ENCODE results near the gene FIGN. TPM values are rescaled to one million over a fixed set of nuclear protein-coding genes. Genes with fewer than 3 reads are reported as not detected.

FIGN gene
- polyA plus RNA-seq, 1 donor from 2014 or later = 0.71 TPM

- TF ChIP-seq SMC3 (conservative IDR thresholded peaks at IDR 0.05; ENCODE audit: poor library complexity) = no peak
- no peak for TF ChIP-seq POLR2AphosphoS5 (IDR thresholded peaks at IDR 0.05)
- no peak for TF ChIP-seq EP300 (conservative IDR thresholded peaks at IDR 0.05; ENCODE audit: poor library complexity, severe bottlenecking)
- TF ChIP-seq EZH2 (IDR thresholded peaks at IDR 0.05; ENCODE audit: borderline replicate concordance, insufficient read depth, low read length, poor library complexity, severe bottlenecking) = no peak
- no peak for TF ChIP-seq CTCF (IDR thresholded peaks at IDR 0.05; ENCODE audit: poor library complexity, severe bottlenecking)
- no peak for TF ChIP-seq RAD21 (conservative IDR thresholded peaks at IDR 0.05)
- TF ChIP-seq TAF1 (IDR thresholded peaks at IDR 0.05; ENCODE audit: low read depth) = no peak
- TF ChIP-seq REST (IDR thresholded peaks at IDR 0.05; ENCODE audit: borderline replicate concordance) = no peak
- TF ChIP-seq MXI1 (conservative IDR thresholded peaks at IDR 0.05; ENCODE audit: poor library complexity, severe bottlenecking) = no peak
- Histone ChIP-seq H3K9me2 (ENCODE audit: insufficient read depth, low read length) (no peaks in the 10 kb centered on the region), H3K9ac (ENCODE audit: low read length) (no peak overlapping the region), H3K4me3 (ENCODE audit: low read length) (no peak overlapping the region), H3K27ac (ENCODE audit: low read length) (no peak overlapping the region), H2AFZ (ENCODE audit: low read depth, low read length) (no peak overlapping the region), H3K79me2 (replicated peaks; ENCODE audit: insufficient read depth, low read length) (no peaks in the 10 kb centered on the region), H3K9me3 (ENCODE audit: low read length) (no peaks in the 10 kb centered on the region), H3K4me2 (ENCODE audit: low read length) (no peak overlapping the region), H3F3A (ENCODE audit: insufficient read depth, low read length, poor library complexity, severe bottlenecking) (no peaks in the 10 kb centered on the region), H3K36me3 (ENCODE audit: insufficient read depth, low read length) (no peaks in the 10 kb centered on the region), H3K27me3 (ENCODE audit: insufficient read depth, low read depth, low read length) (no peaks in the 10 kb centered on the region), H4K20me1 (ENCODE audit: insufficient read depth) (no peaks in the 10 kb centered on the region)
Measured at GRCh38 chr2:163571423-163572102, 164.2 kb downstream of the FIGN start.

GRCh38 chr2:163570391-163570790 lies 165.4 kb downstream of the FIGN start:
- no peaks in the 10 kb centered on the region for H3K36me3 ChIP-seq (ENCODE audit: insufficient read depth, low read length)
- no peaks in the 10 kb centered on the region for H4K20me1 ChIP-seq (ENCODE audit: insufficient read depth)
- H3K4me3 ChIP-seq (ENCODE audit: low read length) = no peak overlapping the region
- H3K27me3 ChIP-seq (ENCODE audit: insufficient read depth, low read depth, low read length) = no peaks in the 10 kb centered on the region
- no peaks in the 10 kb centered on the region for H3F3A ChIP-seq (ENCODE audit: insufficient read depth, low read length, poor library complexity, severe bottlenecking)
- H3K9me3 ChIP-seq (ENCODE audit: low read length) = no peaks in the 10 kb centered on the region
- no peak for TF ChIP-seq TAF1 (IDR thresholded peaks at IDR 0.05; ENCODE audit: low read depth)
- no peak for TF ChIP-seq SMC3 (conservative IDR thresholded peaks at IDR 0.05; ENCODE audit: poor library complexity)
- no peak for TF ChIP-seq REST (IDR thresholded peaks at IDR 0.05; ENCODE audit: borderline replicate concordance)
- no peak for TF ChIP-seq EZH2 (IDR thresholded peaks at IDR 0.05; ENCODE audit: borderline replicate concordance, insufficient read depth, low read length, poor library complexity, severe bottlenecking)
- no peak for TF ChIP-seq CTCF (IDR thresholded peaks at IDR 0.05; ENCODE audit: poor library complexity, severe bottlenecking)
- TF ChIP-seq POLR2AphosphoS5 (IDR thresholded peaks at IDR 0.05) = no peak
- no peak for TF ChIP-seq RAD21 (conservative IDR thresholded peaks at IDR 0.05)
- TF ChIP-seq MXI1 (conservative IDR thresholded peaks at IDR 0.05; ENCODE audit: poor library complexity, severe bottlenecking) = no peak
- no peak for TF ChIP-seq EP300 (conservative IDR thresholded peaks at IDR 0.05; ENCODE audit: poor library complexity, severe bottlenecking)
- no peak overlapping the region for H3K4me2 ChIP-seq (ENCODE audit: low read length)
- H3K9me2 ChIP-seq (ENCODE audit: insufficient read depth, low read length) = no peaks in the 10 kb centered on the region
- H3K27ac ChIP-seq (ENCODE audit: low read length) = no peak overlapping the region
- no peaks in the 10 kb centered on the region for H3K79me2 ChIP-seq (replicated peaks; ENCODE audit: insufficient read depth, low read length)
- H3K9ac ChIP-seq (ENCODE audit: low read length) = no peak overlapping the region
- H2AFZ ChIP-seq (ENCODE audit: low read depth, low read length) = no peak overlapping the region
